CD4-positive, alpha-beta T cell treated with Interleukin-4 for 4 hours (primary cell): ENCODE measurements around the gene AUP1.

ENCODE experiments used
- DNase-seq: peaks from one replicate; pipeline ENCODE4 v3.0.0-alpha.2; 2020

AUP1 gene

DNA sequence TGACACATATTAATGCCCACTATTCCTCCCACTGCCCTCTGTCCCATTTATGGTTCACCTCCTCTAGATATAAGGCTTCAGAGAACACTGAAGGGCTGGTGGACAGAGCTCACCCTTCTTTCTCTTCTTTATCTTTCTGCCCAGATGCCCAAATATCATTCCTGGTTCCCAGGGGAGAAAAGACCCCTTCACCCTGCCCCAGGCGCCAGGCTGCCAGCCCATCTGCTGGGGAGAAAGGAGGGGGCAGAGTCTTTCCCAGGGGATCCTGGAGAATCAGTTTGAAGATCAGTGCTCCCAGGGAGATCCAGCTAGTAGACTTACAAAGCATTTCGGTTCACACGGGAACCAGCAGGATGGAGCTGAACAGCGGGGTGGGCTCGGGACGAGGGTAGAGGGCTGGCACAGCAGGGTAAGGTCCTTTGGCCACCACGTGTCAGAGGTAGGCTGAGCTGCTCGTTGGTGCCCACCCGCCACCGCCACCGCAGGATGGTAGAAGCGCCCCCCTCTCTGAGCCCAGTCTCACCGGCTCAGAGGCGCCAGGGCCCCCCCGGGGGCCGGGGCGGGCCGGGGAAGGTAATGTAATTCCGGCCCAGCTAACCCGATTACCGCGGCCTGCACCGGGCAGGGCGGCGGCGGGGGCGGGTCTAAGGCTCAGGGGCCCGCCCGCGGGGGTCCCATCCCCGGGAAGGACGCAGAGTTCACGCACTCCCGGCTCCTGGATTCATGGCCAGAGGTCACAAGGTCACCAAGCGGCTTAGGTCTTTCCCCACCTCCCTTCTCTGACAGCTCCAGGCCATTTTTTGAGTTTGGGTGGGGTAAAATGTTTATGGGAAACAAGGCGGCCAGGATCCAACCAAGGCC, 16.5 kb downstream of the AUP1 start:
- DNase-seq: no peak

DNA sequence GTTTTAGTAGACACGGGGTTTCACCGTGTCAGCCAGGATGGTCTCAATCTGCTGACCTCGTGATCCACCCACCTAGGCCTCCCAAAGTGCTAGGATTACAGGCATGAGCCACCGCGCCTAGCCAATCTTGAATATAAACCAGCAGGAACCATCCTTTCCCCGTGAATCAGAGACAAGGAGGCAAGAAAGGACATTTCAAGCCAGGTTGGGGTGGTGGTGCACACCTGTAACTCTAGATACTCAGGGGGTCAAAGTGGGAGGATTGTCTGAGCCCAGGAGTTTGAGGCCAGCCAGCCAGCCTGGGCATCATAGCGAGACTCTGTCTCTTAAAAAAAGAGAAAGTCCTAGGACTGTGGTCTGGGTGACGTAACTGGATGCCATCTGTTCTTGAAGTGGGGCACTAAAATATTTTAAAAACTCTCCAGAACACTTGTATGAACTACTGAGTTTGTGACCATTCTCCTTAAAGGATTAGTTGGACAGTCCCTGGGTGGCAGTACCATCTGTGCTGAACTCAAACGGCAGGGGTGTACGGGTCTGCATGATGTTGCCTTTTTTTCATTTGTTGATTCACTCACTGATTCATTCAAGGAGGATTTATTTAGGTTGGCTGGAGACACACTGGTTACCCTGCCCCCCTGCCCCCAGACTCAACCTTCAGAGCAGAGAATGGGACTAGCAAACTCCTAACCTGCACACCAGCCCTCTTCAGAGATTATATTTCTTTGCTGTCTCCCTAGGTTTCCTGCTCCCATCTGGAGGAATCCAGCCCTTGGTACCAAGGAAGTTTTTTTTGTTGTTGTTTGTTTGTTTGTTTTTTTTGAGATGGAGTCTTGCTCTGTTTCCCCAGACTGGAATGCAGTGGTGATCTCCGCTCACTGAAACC, 18.2 kb downstream of the AUP1 start:
- no peak for DNase-seq

DNA sequence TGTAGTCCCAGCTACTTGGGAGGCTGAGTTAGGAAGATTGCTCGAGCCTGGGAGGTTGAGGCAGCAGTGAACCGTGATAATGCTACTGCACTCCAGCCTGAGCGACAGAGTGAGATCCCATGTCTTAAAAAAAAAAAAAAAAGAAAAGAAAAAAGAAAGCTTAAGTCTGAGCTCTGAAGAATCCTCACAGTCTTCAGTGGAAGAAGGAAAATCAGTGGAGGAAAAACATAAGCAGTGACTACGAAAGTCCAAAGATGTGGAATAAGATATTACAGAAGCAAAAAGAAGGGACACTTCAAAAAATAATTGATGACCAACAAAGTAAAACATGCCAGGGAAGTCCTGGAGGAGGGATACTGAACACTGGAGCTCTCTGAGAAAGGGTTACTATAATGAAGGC, 19.2 kb downstream of the AUP1 start:
- DNase-seq: no peak

DNA sequence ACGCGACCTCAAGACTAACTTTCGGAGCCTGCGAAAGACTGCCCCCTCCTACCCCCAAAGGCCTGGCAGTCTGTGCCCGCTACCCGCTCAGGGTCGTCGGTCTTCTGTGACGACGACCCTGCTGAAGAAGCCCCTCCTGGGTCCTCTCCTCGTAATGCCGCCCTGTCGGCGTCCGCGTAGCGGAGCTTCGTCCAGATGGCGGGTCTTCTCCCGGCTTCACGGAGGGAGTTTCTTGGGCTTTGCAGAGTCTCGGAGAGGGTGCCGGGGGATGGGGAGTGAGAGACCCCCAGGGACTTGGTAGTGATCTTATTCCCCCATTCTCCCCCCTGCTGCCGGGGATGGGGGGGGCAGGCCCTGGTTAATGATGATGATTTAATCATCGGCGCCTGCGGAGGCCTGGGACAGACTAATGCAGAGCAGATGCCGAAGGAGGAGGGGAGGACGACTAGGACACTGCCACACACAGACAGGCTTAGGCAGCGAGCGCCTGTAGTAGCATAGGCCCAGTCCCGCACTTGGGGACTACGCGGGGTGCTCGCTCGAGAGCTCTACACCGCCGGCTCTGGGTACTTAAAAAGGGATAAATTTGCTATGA, 21.5 kb downstream of the AUP1 start:
- DNase-seq: no peak

DNA sequence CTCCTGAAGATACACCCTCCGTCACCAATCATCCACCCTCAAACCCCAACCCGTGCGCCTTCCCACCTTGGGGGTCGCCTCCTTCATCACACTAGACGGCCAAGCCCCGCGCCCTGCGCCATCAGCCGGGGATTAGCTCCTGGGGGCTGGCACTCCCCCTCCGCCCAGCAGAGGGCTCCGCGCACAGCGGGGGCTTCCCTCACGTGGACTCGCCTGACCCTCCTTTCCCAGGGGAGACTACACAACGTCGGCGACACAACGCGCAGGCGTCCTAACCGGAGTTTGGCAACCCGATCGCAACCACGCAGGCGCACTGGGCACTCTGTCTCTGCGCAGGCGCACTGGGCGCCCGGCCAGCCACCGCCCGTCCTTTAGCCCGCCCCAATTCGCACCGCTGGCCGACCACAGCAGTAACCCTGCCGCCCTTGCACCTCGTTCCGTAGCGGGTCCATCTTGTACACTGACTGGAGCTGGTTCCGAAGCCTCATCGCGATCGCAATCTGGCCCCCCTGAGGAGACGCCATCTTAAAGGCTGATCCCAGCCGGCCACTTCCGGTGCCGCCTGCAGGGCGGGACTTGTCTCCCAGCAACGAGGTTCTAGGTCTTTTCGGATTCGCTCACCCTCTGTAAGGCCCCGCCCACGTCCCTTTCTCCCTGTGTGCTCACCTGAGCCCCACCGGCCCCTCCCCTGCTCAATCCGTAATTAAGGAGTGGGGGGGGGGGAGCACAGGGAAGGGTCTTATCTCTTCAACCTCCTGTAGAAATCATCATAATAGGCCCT, 22.2 kb downstream of the AUP1 start, which contains the start of gene PCGF1:
TSS of gene PCGF1 (minus strand) at position 551 of the 781 bp plus-strand sequence. CDS start at position 524, 27 bp downstream.
- peak; percentile 98 for DNase-seq

DNA sequence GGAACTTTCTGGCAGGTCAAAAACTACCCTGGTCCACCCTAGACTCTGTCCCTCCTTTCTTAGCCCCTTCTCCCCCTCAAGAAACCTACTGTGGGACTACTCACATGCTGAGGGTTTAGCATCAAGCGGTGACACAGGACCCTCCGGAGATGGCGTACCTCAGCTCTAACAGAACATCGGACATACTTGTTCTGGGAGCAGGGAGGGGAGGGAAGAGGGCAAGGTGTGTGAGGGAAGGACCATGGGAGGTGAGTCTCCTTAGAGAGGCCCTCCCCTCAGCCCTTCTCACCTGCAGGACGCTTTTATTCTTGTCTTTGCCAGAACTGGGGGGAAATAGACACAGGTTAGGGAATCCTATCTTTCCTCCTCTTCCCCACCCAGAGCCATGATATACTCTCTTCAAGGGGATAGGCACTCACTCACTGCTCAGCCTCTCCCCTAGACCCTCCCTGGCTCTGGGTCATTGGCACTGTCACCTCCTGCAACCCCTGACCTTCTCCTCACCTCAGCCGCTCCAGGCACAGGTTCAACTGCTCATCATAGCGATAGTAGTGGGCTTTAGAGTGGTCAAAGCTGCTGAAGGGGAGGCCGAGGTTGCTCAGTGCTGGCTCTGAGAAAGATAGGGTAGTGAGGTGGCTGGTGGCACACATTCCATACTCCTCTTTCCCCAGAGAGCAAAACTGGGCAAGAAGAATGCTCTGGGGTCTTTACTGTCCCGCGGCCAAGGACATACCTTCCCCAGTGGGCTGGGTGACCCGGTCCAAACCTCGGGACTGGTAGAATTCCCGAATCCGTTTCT, 23.9 kb downstream of the AUP1 start:
- DNase-seq: no peak

DNA sequence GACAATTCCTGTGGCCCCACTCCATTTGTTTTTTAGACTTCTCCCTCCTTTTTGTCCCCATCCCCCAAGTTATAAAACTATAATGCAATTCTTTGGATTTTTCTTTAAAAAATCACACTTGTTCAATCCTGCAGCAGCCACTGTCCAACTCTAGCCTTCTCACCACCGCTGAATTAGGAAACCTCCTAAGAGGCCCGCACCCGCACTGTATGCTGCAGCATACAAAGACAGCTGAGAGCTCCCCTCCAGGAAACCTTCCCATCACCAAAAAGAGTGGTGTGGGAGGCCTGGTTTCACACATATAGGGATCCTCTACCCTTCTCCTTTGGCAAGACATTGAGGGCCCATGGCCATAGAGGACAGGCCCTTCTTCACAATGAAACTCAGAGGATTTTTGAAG, 24.9 kb downstream of the AUP1 start:
- DNase-seq: no peak

DNA sequence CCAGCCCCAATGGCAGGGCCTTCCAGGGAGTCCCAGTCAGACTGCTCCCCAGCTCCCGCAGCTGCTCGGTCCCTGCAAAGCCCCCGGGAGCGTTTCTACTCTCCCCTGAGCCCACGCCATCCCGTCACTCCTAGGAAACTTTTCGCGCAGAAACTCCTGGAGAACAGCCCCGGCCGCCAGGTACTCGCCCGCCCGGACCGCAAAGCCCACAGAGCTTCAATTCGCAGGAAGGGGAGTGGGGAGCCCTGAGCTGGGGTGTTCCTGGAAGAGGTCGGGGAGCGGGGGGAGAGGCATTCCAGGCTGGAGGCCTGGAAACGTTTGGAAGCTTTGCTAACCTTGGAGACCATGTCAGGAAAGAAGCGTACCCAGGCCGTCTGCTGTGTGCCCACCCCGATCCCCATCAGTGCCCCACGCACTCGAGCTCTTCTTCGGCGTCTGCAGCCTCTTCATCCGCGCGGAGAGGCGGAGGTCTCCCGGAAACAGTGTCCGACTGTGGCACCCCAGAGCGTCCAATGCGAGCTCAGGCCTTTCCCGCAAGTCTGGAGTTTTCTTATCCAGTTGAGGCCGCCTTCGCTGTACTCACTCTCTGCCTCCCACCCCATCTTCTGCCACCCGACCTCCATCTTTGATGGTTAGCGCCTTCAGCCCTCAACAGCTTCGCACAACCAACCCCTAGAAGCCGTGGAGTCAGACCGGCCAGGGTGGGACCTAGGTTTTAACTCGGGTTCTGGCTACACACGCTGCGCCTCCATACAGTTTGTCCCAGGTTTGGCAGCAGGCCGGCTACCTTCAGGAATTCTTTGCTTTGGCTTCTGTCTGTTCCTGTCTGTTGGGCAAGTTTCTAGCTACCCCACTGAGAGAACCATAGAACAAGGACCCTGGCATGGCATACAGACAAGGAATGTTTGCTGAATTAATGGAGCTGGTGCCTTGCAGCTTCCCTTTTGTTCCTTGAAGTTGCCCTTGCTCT, 25.7 kb downstream of the AUP1 start:
- no peak for DNase-seq

DNA sequence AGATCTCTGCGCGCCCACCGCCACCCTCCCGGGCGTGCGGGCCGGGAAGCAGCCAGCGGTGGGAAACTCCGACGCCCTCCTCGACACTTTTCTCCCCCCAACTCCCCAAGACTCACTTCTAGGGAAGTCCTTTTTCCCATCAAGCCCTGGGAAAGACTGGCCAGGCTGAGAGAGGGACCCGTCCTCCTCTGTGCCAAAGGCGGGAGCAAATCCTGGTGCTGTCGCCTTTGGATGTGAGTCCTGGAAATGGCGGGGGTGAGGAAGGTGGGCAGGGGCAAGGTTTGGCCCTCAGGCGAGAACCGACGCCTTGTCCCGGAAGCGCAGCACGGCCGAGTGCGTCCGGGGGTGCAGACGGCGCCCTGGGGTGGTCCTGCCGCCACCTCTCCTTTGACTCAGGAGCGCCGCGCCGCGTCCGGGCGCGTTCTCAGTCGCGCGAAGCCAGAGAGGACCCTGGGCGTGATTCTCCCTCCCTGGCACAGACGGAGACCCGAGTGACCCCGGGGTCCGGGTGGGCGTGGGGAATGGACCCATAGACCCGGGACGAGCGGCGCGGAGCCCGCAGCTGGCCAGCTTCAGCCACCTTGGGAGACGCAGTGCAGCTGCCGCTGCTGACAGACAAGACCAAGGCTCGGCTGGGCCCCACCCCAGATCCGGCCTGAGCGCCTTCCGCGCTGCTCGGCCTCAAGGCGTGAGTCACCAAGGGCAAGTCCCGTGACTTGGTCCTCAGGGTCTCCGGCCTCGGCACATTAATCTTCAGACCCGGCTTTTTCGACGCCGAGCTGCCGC, 26.6 kb downstream of the AUP1 start:
- peak; percentile 55 for DNase-seq

DNA sequence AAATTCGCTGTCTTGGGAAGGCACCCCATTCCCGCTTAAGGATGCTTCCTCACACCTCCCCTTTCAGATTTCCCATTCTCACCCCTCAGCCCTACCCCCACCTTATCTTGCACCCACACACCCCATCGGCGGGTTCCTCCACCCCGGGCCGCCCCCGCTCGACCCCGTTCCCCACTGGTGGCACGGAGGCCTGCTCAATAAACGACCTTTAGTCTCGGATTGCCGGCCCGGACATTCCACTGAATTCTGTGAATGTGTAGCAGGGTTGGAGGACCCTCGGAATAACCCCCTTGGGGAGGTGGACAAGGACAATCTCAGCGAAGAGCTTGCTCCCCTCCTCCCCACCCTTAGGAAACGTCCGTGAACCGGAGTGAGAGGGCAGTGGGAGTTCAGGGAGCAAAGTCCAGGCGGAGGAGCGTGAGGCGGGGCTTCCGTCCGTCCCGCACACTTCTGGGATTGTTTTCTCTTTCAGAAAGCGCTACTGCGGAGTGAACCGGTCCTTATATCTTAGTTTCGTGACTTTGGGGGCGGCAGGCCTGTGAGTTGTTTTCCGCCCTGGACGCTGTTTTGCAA, 27.3 kb downstream of the AUP1 start:
- DNase-seq: no peak

DNA sequence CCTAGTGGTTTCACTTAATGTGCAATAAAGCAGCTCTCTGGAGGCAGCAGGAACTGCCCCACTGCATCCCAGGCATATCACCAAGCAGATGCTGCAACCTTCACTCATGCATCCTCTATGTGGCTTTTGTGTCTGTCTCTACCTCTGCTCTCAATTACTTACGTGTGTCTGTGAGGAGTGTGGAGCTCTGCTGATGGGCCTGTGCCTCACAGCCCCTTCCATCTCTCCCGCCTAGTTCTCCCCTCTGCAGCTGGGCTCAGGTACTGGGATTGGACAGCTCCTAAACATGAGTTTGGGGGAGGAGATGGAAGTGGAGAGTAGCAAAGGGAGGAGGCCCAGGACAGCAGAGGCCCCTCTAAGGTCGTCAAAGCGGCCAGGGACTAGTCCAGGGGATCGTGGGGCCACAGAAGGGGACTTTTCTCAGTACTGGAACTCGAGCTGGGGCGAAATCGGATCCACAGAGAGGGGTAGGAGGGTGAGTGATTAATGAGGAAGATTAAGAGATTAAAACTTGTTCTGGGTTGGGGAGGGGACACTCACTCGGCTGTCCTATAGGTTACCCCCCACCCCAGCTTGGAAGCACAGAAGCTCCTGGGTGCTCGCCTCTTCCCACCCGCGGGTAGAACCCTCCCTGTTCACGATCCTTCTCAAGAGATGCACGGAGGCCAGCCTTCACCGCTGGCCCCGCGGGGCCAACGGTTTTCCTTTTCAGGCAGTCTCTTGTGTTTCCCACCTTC, 28.0 kb downstream of the AUP1 start:
- DNase-seq: no peak

DNA sequence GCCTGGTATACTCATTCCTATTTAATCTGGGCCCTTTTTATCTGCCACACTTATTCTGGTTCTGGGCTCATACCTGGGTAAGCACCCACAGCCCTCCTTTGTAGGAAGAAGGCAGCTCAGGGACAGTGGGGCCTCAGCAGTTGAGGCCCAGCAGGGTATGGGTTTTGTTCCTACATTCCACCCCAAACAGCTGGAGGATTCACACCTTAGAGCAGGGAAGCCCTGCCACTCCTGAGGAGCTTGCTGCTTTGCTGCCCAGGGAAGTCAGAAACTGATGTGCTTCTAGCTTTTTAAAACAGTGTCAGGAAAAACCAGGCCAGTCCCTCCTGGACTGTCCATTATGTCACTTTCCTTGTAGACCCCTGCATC, 28.9 kb downstream of the AUP1 start:
- DNase-seq: no peak

DNA sequence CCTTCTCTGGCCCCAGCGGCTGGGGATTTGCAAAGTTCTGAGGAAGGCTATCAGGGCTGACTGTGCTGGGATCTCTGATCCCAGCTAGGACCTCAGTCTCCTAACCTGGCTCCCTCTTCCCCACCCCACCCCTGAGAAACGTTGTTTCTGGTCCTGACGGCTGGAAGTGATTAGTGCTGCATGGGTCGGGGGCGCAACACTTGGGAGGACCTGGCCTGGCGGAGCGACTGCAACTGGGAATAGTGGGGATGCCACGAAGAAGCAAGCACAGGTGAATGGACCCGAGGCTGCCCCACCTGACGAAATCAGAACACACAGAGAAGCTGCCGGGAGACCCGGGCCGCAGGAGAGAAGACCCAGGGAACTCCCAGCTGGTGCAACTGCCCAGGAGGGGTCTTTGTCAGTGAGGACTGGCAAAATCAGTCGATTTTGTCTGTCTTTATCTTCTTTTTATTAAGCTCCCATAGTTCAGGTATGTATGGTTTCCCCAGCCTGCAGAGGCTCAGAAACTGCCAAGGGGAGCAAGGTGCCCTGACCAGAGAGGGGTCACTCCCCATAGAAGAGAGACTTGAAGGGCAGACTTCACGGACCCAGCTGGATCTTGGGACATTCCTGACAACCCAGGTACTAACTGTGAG, 29.4 kb downstream of the AUP1 start:
- DNase-seq: no peak

DNA sequence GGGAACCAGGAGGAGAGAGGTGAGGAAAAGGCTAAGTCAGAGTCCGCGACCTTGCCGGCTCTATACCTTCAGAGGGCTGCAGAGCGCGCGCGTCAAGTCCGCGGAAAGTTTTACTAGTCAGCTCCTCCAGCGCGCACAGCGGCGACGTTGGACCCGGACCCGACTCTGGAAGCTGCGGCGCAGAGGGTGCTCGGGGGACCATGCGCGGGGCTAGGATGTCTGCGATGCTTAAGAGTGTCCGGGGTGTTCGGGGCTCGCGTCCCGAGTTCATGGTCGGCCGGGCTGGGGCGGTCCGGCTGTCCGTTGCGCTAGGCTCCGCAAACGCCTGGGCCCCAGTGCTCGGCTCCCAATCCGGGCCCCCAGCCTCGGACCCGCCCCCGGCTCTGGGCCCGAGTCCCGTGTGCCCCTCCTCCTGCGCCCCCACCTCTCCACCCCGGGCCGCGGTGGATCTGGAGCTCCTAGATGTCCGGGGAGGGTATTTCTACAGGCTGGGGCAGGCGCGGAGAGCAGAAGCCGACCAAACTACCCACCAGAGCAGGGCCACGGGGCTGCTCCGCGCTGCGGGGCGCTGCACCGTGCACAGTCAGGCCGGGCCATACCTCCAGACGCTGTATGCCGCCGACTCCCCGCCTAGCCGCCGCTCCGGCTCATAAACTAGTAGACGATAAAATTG, 30.1 kb downstream of the AUP1 start, which contains the start of gene LBX2:
TSS of gene LBX2 (minus strand) at position 337 of the 673 bp plus-strand sequence. CDS start at position 271, 66 bp downstream.
- DNase-seq: no peak

DNA sequence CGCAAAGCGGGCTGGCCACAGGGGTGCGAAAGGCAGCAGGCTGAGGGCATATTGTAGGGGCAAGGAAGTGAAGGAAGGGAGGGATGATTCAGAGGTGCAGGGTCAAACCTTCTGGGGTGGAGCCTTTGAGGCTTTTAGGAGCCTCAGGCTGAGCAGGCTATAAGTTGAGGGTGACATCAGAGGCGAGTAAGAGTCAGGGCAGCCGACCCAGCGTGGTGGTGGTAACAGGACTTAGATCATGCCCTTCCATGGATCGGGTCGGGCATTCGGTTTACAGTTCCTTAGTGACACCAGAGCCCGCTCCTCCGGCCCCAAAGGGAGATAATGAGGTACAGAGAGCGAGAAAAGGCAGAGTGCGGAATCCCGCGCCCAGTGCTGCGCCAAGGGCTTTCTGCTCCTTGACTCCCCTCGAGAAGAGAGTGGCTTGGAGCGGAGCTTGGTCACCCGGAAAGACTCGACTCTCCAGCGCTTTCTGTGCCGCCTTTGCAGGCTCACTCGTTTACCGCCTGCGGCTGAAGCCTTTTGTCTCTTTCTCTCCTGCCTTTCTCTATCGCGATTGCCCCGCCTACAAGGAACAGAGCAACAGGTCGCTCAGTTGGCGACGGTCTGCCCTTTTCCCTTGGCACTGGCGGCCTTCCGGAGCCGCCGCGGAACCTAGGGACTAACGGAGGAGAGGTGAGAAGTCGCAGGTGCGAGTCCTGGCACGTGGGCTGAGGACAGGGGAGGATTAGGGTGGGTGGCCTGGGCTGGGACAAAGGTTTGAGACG, 30.8 kb downstream of the AUP1 start:
- peak; percentile 40 for DNase-seq

DNA sequence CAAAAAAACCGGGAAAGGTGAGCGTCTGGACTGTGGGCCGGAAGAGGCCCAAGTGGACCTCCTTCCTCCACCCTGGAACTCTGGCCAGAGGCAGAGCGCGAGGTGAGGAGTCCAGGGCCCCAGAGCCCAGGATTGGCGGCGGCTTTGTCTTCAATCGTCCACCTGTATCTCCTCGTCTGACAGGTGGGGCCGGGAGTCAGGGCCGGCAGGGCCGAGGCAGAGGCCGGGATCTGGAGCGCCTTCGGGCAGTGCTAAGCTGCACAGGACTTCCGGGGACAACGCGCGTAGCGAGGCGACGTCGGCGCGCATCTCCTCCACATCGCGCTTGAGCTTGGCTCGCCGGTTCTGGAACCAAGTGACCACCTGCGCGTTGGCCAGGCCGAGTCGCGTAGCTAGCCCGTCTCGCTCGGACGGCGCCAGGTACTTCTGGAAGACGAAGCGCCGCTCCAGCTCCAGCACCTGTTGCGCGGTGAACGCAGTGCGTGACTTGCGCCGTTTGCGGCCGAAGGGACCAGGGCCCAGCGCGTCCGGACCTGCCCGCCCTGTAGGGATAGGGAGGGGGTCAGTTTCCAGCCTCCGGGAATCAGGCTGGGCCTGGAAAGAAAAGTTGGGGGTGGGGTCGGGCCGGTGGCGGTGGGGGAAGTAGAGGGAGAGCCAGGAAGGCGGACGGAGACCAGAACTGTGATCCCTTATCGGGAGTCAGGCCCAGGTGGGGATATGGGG, 31.6 kb downstream of the AUP1 start:
- DNase-seq: no peak
